ENCODE results near the gene CNDP2. TPM values are rescaled to one million over a fixed set of nuclear protein-coding genes. Genes with fewer than 3 reads are reported as not detected.

CNDP2 gene
- total and polyA plus RNA-seq, 2 donors from 2014 or later: 499 to 740 TPM

GRCh38 chr18:74460825-74461224, 35.3 kb upstream of the CNDP2 start:
- Histone ChIP-seq H3K36me3 (ENCODE audit: control insufficient read depth in 2 of 3, insufficient read depth in 3 of 3, low read length in 3 of 3) (no peaks in the 10 kb centered on the region), H3K4me3 (ENCODE audit: low read length in 3 of 3) (no peak overlapping the region), H3K27me3 (ENCODE audit: control insufficient read depth, insufficient read depth, low read length) (peaks cover 3% of the 10 kb centered on the region), H3K9me3 (ENCODE audit: control insufficient read depth in 2 of 3, insufficient read depth in 1 of 3, low read length in 3 of 3) (peaks cover 0 to 8% (median 0%) of the 10 kb centered on the region in 3 donors), H3K9ac (ENCODE audit: low read length in 3 of 3) (no peak overlapping the region), H3K27ac (ENCODE audit: low read depth in 2 of 2, low read length in 2 of 2) (no peak overlapping the region), H3K4me1 (ENCODE audit: control insufficient read depth in 2 of 3, insufficient read depth in 2 of 3, low read depth in 1 of 3, low read length in 3 of 3) (peaks cover 0 to 2% (median 0%) of the 10 kb centered on the region in 3 donors)
- no peak for DNase-seq
- TF ChIP-seq CTCF (IDR thresholded peaks at IDR 0.05; ENCODE audit: borderline replicate concordance, extremely low read depth, insufficient read depth): no peak
- FAIRE-seq: no peak
- intact Hi-C loops (cut with DNase I): no loop called here

- DNase-seq (no peak), FAIRE-seq (no peak)
- Histone ChIP-seq H3K27me3 (ENCODE audit: control insufficient read depth, insufficient read depth, low read length) (no peaks in the 10 kb centered on the region), H3K4me1 (ENCODE audit: control insufficient read depth in 2 of 3, insufficient read depth in 2 of 3, low read depth in 1 of 3, low read length in 3 of 3) (no peaks in the 10 kb centered on the region), H3K36me3 (ENCODE audit: control insufficient read depth in 2 of 3, insufficient read depth in 3 of 3, low read length in 3 of 3) (no peaks in the 10 kb centered on the region), H3K9me3 (ENCODE audit: control insufficient read depth in 2 of 3, insufficient read depth in 1 of 3, low read length in 3 of 3) (peaks cover 0 to 8% (median 0%) of the 10 kb centered on the region in 3 donors), H3K27ac (ENCODE audit: low read depth in 2 of 2, low read length in 2 of 2) (no peak overlapping the region), H3K4me3 (ENCODE audit: low read length in 3 of 3) (no peak overlapping the region), H3K9ac (ENCODE audit: low read length in 3 of 3) (no peak overlapping the region)
- intact Hi-C loops (cut with DNase I): no loop called here
- no peak for TF ChIP-seq CTCF (IDR thresholded peaks at IDR 0.05; ENCODE audit: borderline replicate concordance, extremely low read depth, insufficient read depth)
Measured at GRCh38 chr18:74463254-74463653, 32.9 kb upstream of the CNDP2 start.

- no peak overlapping the region for H3K4me3 ChIP-seq (ENCODE audit: low read length in 3 of 3)
- H3K4me1 ChIP-seq (ENCODE audit: control insufficient read depth in 2 of 3, insufficient read depth in 2 of 3, low read depth in 1 of 3, low read length in 3 of 3): no peaks in the 10 kb centered on the region
- H3K27ac ChIP-seq (ENCODE audit: low read depth in 2 of 2, low read length in 2 of 2): no peak overlapping the region
- peaks cover 0 to 8% (median 0%) of the 10 kb centered on the region in 3 donors for H3K9me3 ChIP-seq (ENCODE audit: control insufficient read depth in 2 of 3, insufficient read depth in 1 of 3, low read length in 3 of 3)
- DNase-seq: no peak
- intact Hi-C loops (cut with DNase I): no loop called here
- no peaks in the 10 kb centered on the region for H3K36me3 ChIP-seq (ENCODE audit: control insufficient read depth in 2 of 3, insufficient read depth in 3 of 3, low read length in 3 of 3)
- FAIRE-seq: no peak
- no peak overlapping the region for H3K9ac ChIP-seq (ENCODE audit: low read length in 3 of 3)
- no peak for TF ChIP-seq CTCF (IDR thresholded peaks at IDR 0.05; ENCODE audit: borderline replicate concordance, extremely low read depth, insufficient read depth)
- H3K27me3 ChIP-seq (ENCODE audit: control insufficient read depth, insufficient read depth, low read length): no peaks in the 10 kb centered on the region
Measured at GRCh38 chr18:74463983-74464382, 32.2 kb upstream of the CNDP2 start.

GRCh38 chr18:74465775-74466174, 30.4 kb upstream of the CNDP2 start:
- Histone ChIP-seq H3K27me3 (ENCODE audit: control insufficient read depth, insufficient read depth, low read length) (no peaks in the 10 kb centered on the region), H3K36me3 (ENCODE audit: control insufficient read depth in 2 of 3, insufficient read depth in 3 of 3, low read length in 3 of 3) (no peaks in the 10 kb centered on the region), H3K9me3 (ENCODE audit: control insufficient read depth in 2 of 3, insufficient read depth in 1 of 3, low read length in 3 of 3) (peaks cover 0 to 8% (median 0%) of the 10 kb centered on the region in 3 donors), H3K4me1 (ENCODE audit: control insufficient read depth in 2 of 3, insufficient read depth in 2 of 3, low read depth in 1 of 3, low read length in 3 of 3) (no peaks in the 10 kb centered on the region), H3K4me3 (ENCODE audit: low read length in 3 of 3) (no peak overlapping the region), H3K9ac (ENCODE audit: low read length in 3 of 3) (no peak overlapping the region), H3K27ac (ENCODE audit: low read depth in 2 of 2, low read length in 2 of 2) (no peak overlapping the region)
- DNase-seq: no peak
- FAIRE-seq: no peak
- intact Hi-C loops (cut with DNase I): no loop called here
- no peak for TF ChIP-seq CTCF (IDR thresholded peaks at IDR 0.05; ENCODE audit: borderline replicate concordance, extremely low read depth, insufficient read depth)

All from kidney (tissue), 14 donors.